HepG2 (cell line): ENCODE data around the gene STK40. TPM values are rescaled to one million over a fixed set of nuclear protein-coding genes. Genes with fewer than 3 reads are reported as not detected.
A peak's percentile ranks its signal among the peaks of the same experiment; 100 is the strongest.

Experiments
- ATAC-seq: fragments of 200-7000 bp; cut with Tn5 transposase; 3 replicates; pipeline ENCODE4 v1.9.1; 2020; ENCODE audit warnings: mild to moderate bottlenecking, moderate library complexity
- BruUV-seq: library from RNA; stranded (reverse); fragments of 400-500 nt; replicated peaks from 2 replicates; lab custom pipeline; 2021; lab: Mats Ljungman, UMichigan
- CTCF ChIA-PET: fragments of 300-600 bp; formaldehyde crosslinking; extraction: SDS; loops from one replicate; lab custom pipeline; 2021; ENCODE audit warnings: low total read pairs, inconsistent platforms, low intra/inter-chr PET ratio; lab: Yijun Ruan, JAX
- POLR2A ChIA-PET: fragments of 350-600 bp; sonication (Branson Sonifier 250); formaldehyde crosslinking; loops from one replicate; lab custom pipeline; 2020; ENCODE audit warnings: antibody characterized with exemption, inconsistent platforms; lab: Yijun Ruan, JAX
- DNase-seq: peaks from one replicate; pipeline ENCODE4 v3.0.0-alpha.2; 2015; ENCODE audit warnings: low spot score
- FAIRE-seq: peaks from 3 replicates; lab custom pipeline; 2011; peaks lifted over from hg19 to GRCh38; lab: Jason Lieb, UNC
- H2AFZ ChIP-seq: one replicate; pipeline ENCODE4 v1.6.1; 2011; ENCODE audit warnings: low read length, inconsistent platforms
- H3K27ac ChIP-seq: fragments of 300-600 bp; 3 replicates; pipeline ENCODE4 v1.8.0; 2011; ENCODE audit warnings: mixed run types, mild to moderate bottlenecking, mixed read lengths, low read length, inconsistent platforms; ENCODE audit not compliant: insufficient read depth; ENCODE audit errors: extremely low read length
- H3K27me3 ChIP-seq, 2 experiments: fragments of 200-600 bp in 1 of 2; 2 replicates in 1 of 2; 3 replicates in 1 of 2; pipeline versions ENCODE4 v1.6.0 to v1.8.0; 2011; ENCODE audit warnings: low read length in 2 of 2, mild to moderate bottlenecking in 2 of 2, moderate library complexity in 2 of 2, inconsistent platforms in 1 of 2; ENCODE audit not compliant: insufficient read depth in 2 of 2, control insufficient read depth in 1 of 2
- H3K36me3 ChIP-seq, 2 experiments: fragments of 200-600 bp in 1 of 2; replicated peaks in 1 of 2; 2 replicates in 1 of 2; 3 replicates in 1 of 2; pipeline versions ENCODE4 v1.5.1 to v1.8.0; 2011; ENCODE audit warnings: low read length in 2 of 2, inconsistent platforms in 1 of 2; ENCODE audit not compliant: insufficient read depth in 2 of 2, control insufficient read depth in 1 of 2
- H3K4me1 ChIP-seq: 2 replicates; pipeline ENCODE4 v1.5.1; 2012; ENCODE audit warnings: low read length, inconsistent platforms; ENCODE audit not compliant: insufficient read depth
- H3K4me2 ChIP-seq: 2 replicates; pipeline ENCODE4 v1.6.0; 2011; ENCODE audit warnings: low read depth, low read length, inconsistent platforms
- H3K4me3 ChIP-seq, 3 experiments: fragments of 200-600 bp in 1 of 3; sonication (generic), shearing (Covaris generic) in 1 of 3; replicated peaks in 1 of 3; 2 replicates each; pipeline ENCODE4 v1.5.1; 2011 to 2016; ENCODE audit warnings: low read length in 3 of 3, inconsistent platforms in 2 of 3, low read depth in 2 of 3, mild to moderate bottlenecking in 2 of 3, control low read depth in 1 of 3, mixed read lengths in 1 of 3; ENCODE audit not compliant: insufficient read depth in 1 of 3
- H3K79me2 ChIP-seq: one replicate; pipeline ENCODE4 v1.6.1; 2011; ENCODE audit warnings: low read length, inconsistent platforms; ENCODE audit not compliant: insufficient read depth
- H3K9ac ChIP-seq: 2 replicates; pipeline ENCODE4 v1.6.0; 2011; ENCODE audit warnings: mild to moderate bottlenecking, low read depth, low read length, inconsistent platforms; ENCODE audit not compliant: insufficient read depth
- H3K9me3 ChIP-seq: 2 replicates; pipeline ENCODE4 v1.5.1; 2012; ENCODE audit warnings: mild to moderate bottlenecking, low read length
- H4K20me1 ChIP-seq: 2 replicates; pipeline ENCODE4 v1.6.0; 2011; ENCODE audit warnings: inconsistent platforms, mild to moderate bottlenecking, low read length, moderate library complexity; ENCODE audit not compliant: insufficient read depth
- NBN ChIP-seq: fragments of 450-650 bp; conservative IDR thresholded peaks from 2 replicates; pipeline ENCODE4 v1.6.1; 2017
- ZNF629 ChIP-seq: sonication (generic); formaldehyde crosslinking; conservative IDR thresholded peaks from 2 replicates; pipeline ENCODE4 v1.5.0; 2020; ENCODE audit warnings: missing genetic modification reagents
- ZNF775 ChIP-seq: sonication (generic); formaldehyde crosslinking; IDR thresholded peaks from 2 replicates; pipeline ENCODE4 v1.4.0; 2020; ENCODE audit warnings: missing genetic modification reagents, mild to moderate bottlenecking, moderate library complexity, borderline replicate concordance
- WGBS: methylation state at CpG from one replicate; pipeline ENCODE4 v1.1.6; 2017; ENCODE audit warnings: low lambda C conversion rate; 5-methylcytosine and 5-hydroxymethylcytosine counted together
- in situ Hi-C: cut with HindIII; loops from 2 replicates; pipeline ENCODE4 v1.10.0; 2017; ENCODE audit warnings: low pct_unique_long_range_greater_than_20kb; ENCODE audit not compliant: extremely low pct_ligation_motif_present
- intact Hi-C: fragments of 100-400 bp; cut with micrococcal nuclease; formaldehyde crosslinking; loops from one replicate; pipeline ENCODE4 v1.10.0; 2022; ENCODE audit not compliant: unreplicated experiment
- polyA plus RNA-seq, 8 experiments: library from polyadenylated mRNA; depleted of rRNA in 3 of 8; stranded (reverse) in 7 of 8; unstranded in 1 of 8; fragments of >200 nt; fragmentation: Illumina TruSeq in 4 of 8; extraction: Trizol in 4 of 8; gene quantifications; 2 replicates each; pipeline versions ENCODE4 v1.2.1 to v1.2.3, GENCODE V29; 2011 to 2016; ENCODE audit warnings: low read depth in 4 of 8, missing spikeins in 1 of 8, mixed read lengths in 1 of 8; ENCODE audit not compliant: insufficient read depth in 1 of 8
- total RNA-seq, 5 experiments: library from RNA; depleted of rRNA; stranded (reverse); fragments of >200 nt; fragmentation: Illumina TruSeq; extraction: Trizol; gene quantifications; 2 replicates each; pipeline ENCODE4 v1.2.3, GENCODE V29; 2016; ENCODE audit warnings: low read depth in 1 of 5
- TF ChIP-seq, protein P1 (sequence below): sonication (generic); formaldehyde crosslinking; IDR thresholded peaks from 2 replicates; pipeline ENCODE4 v1.4.0; 2020; ENCODE audit warnings: mild to moderate bottlenecking, missing genetic modification reagents, borderline replicate concordance

Gene STK40
- total and polyA plus RNA-seq, 2 of the 13 experiments (the other 11 are each of a cell fraction or from before 2014, with no cell fraction given): 33.8 to 35.1 TPM

DNA sequence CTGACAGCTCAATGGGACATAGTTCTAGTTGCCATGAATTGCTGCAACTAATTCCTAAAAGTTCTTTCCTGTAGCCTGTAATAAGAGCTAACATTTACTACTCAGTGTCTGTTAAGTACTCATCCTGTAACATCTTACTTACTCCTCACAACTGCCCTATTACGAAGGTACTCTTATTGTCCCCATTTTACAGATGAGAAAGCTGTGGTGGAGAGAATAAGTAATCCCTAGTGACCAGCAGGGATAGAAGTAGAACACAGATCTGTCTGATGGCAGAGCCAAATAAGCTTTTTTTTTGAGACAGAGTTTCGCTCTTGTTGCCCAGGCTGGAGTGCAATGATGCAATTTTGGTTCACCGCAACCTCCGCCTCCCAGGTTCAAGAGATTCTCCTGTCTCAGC lies 3.1 kb downstream of the STK40 start:
- Histone ChIP-seq H3K36me3 (peaks cover 7 to 8% of the 10 kb centered on the region in 2 experiments; a peak in 4 of 5 replicates), H3K27ac (peak overlapping the region; percentile 14), H3K9ac (no peak overlapping the region), H3K79me2 (peaks cover 73% of the 10 kb centered on the region), H3K4me2 (no peak overlapping the region), H3K9me3 (no peaks in the 10 kb centered on the region), H3K4me3 (no peak overlapping the region), H3K27me3 (no peaks in the 10 kb centered on the region; a peak in 1 of 5 replicates), H2AFZ (no peak overlapping the region), H4K20me1 (peaks cover 10% of the 10 kb centered on the region), H3K4me1 (peaks cover 81% of the 10 kb centered on the region)
- 98% methylated on average over 4 of the region's 4 CpGs for WGBS
- ChIA-PET CTCF (no interaction called here), POLR2A (interaction anchor here (1.1 to 2.1 kb wide), 3 partner anchors 15 to 142 kb away, joined by 3 to 12 read pairs (median 3); partner anchors contain the start of gene LSM10)
- intact Hi-C loops: loop anchor here (5.0 kb wide), 1 partner anchor 40 kb away; no protein-coding TSS in a partner anchor
- TF ChIP-seq ZNF629 (CRISPR knock-in tag) (peak; percentile 82), NBN (no peak)
- no peak for FAIRE-seq
- ATAC-seq: no peak
- no peak for DNase-seq
- no TSS peak for BruUV-seq
- in situ Hi-C loops: no loop called here

DNA sequence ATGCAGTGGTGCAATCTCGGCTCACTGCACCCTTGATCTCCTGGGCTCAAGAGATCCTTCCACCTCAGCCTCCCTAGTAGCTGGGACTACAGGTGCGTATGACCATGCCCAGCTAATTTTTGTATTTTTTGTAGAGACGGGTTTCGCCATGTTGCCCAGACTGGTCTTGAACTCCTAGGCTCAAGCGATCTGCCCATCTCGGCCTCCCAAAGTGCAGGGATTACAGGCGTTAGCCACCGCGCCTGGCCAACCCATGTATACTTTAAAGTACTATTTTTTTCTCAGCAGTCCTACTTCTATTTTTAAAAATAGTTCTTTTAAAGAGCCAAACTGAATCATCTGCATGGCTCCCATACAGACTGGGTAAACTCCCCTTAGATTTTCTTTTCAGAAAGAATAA lies 3.5 kb downstream of the STK40 start:
- FAIRE-seq: no peak
- no peaks in the 10 kb centered on the region for H3K9me3 ChIP-seq
- ATAC-seq: no peak
- peak overlapping the region; percentile 14 for H3K27ac ChIP-seq
- ChIA-PET POLR2A (interaction anchor here (1.1 to 2.1 kb wide), 3 partner anchors 16 to 142 kb away, joined by 3 to 12 read pairs (median 3); partner anchors contain the start of gene LSM10), CTCF (no interaction called here)
- H3K79me2 ChIP-seq: peaks cover 76% of the 10 kb centered on the region
- no TSS peak for BruUV-seq
- peaks cover 6 to 8% of the 10 kb centered on the region in 2 experiments; a peak in 4 of 5 replicates for H3K36me3 ChIP-seq
- in situ Hi-C loops (no loop called here), intact Hi-C loops (loop anchor here (5.0 kb wide), 1 partner anchor 40 kb away; no protein-coding TSS in a partner anchor)
- H3K27me3 ChIP-seq: no peaks in the 10 kb centered on the region; a peak in 1 of 5 replicates
- peaks cover 10% of the 10 kb centered on the region for H4K20me1 ChIP-seq
- peaks cover 77% of the 10 kb centered on the region for H3K4me1 ChIP-seq
- H3K4me3 ChIP-seq: no peak overlapping the region
- H2AFZ ChIP-seq: no peak overlapping the region
- H3K4me2 ChIP-seq: no peak overlapping the region; the same call in 1 of the 2 replicates
- 88% methylated on average over 9 of the region's 9 CpGs for WGBS
- no peak overlapping the region for H3K9ac ChIP-seq
- DNase-seq: no peak
- TF ChIP-seq, protein P1, sequence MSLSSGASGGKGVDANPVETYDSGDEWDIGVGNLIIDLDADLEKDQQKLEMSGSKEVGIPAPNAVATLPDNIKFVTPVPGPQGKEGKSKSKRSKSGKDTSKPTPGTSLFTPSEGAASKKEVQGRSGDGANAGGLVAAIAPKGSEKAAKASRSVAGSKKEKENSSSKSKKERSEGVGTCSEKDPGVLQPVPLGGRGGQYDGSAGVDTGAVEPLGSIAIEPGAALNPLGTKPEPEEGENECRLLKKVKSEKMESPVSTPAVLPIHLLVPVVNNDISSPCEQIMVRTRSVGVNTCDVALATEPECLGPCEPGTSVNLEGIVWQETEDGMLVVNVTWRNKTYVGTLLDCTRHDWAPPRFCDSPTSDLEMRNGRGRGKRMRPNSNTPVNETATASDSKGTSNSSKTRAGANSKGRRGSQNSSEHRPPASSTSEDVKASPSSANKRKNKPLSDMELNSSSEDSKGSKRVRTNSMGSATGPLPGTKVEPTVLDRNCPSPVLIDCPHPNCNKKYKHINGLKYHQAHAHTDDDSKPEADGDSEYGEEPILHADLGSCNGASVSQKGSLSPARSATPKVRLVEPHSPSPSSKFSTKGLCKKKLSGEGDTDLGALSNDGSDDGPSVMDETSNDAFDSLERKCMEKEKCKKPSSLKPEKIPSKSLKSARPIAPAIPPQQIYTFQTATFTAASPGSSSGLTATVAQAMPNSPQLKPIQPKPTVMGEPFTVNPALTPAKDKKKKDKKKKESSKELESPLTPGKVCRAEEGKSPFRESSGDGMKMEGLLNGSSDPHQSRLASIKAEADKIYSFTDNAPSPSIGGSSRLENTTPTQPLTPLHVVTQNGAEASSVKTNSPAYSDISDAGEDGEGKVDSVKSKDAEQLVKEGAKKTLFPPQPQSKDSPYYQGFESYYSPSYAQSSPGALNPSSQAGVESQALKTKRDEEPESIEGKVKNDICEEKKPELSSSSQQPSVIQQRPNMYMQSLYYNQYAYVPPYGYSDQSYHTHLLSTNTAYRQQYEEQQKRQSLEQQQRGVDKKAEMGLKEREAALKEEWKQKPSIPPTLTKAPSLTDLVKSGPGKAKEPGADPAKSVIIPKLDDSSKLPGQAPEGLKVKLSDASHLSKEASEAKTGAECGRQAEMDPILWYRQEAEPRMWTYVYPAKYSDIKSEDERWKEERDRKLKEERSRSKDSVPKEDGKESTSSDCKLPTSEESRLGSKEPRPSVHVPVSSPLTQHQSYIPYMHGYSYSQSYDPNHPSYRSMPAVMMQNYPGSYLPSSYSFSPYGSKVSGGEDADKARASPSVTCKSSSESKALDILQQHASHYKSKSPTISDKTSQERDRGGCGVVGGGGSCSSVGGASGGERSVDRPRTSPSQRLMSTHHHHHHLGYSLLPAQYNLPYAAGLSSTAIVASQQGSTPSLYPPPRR (CRISPR knock-in tag): no peak
- TF ChIP-seq ZNF775 (CRISPR knock-in tag): no peak
- TF ChIP-seq, all 625 proteins: peak for 0
